Measurements from ENCODE around the gene BCAR3. TPM values are rescaled to one million over a fixed set of nuclear protein-coding genes. Genes with fewer than 3 reads are reported as not detected.

BCAR3 gene
- total RNA-seq, 1 donor from 2014 or later, result 11.7 TPM

- Mint-ChIP-seq H3K9me3 (no peaks in the 10 kb centered on the region), H3K4me3 (no peak overlapping the region), H3K27ac (peak overlapping the region; percentile 78), H3K4me1 (peaks cover 59% of the 10 kb centered on the region), H3K27me3 (ENCODE audit: insufficient read depth, low read depth) (peaks cover 2% of the 10 kb centered on the region), H3K36me3 (peaks cover 3% of the 10 kb centered on the region)
- no peaks in the 10 kb centered on the region for H4K20me1 ChIP-seq (ENCODE audit: low read depth)
- TF ChIP-seq EZH2phosphoT487 (IDR thresholded peaks at IDR 0.05) (no peak), EZH2 (IDR thresholded peaks at IDR 0.05) (no peak), CTCF (IDR thresholded peaks at IDR 0.05) (no peak)
- H3K36me3 ChIP-seq, result no peaks in the 10 kb centered on the region
- no peaks in the 10 kb centered on the region for H3K27me3 ChIP-seq
- H3K4me1 ChIP-seq, result peaks cover 50% of the 10 kb centered on the region
- H2AFZ ChIP-seq (replicated peaks), result no peak overlapping the region
- H3K4me2 ChIP-seq, result peak overlapping the region; percentile 25
- H3K4me3 ChIP-seq, result no peak overlapping the region
- H3K9me3 ChIP-seq (ENCODE audit: low read depth), result no peaks in the 10 kb centered on the region
- DNase-seq (ENCODE audit: low spot score), result no peak
- H3K9ac ChIP-seq, result no peak overlapping the region
- H3F3A ChIP-seq (ENCODE audit: low read depth), result peaks cover 14% of the 10 kb centered on the region
- H3K79me2 ChIP-seq (ENCODE audit: low read depth), result peaks cover 3% of the 10 kb centered on the region
- no peak overlapping the region for H3K27ac ChIP-seq
These were observed 64.5 kb downstream of the BCAR3 start for GRCh38 chr1:93616996-93617669.

GRCh38 chr1:93616221-93616995 lies 65.2 kb downstream of the BCAR3 start:
- H3K9me3 Mint-ChIP-seq, result no peaks in the 10 kb centered on the region
- Histone ChIP-seq H3K27me3 (no peaks in the 10 kb centered on the region), H4K20me1 (ENCODE audit: low read depth) (no peaks in the 10 kb centered on the region), H3K4me3 (no peak overlapping the region), H3K79me2 (ENCODE audit: low read depth) (peaks cover 3% of the 10 kb centered on the region), H3K4me1 (peaks cover 50% of the 10 kb centered on the region), H3K27ac (no peak overlapping the region), H2AFZ (replicated peaks) (no peak overlapping the region), H3F3A (ENCODE audit: low read depth) (peaks cover 14% of the 10 kb centered on the region), H3K36me3 (no peaks in the 10 kb centered on the region), H3K9ac (no peak overlapping the region), H3K4me2 (peak overlapping the region; percentile 25), H3K9me3 (ENCODE audit: low read depth) (no peaks in the 10 kb centered on the region)
- no peak for TF ChIP-seq EZH2phosphoT487 (IDR thresholded peaks at IDR 0.05)
- TF ChIP-seq CTCF (IDR thresholded peaks at IDR 0.05), result no peak
- no peak for TF ChIP-seq EZH2 (IDR thresholded peaks at IDR 0.05)
- peak overlapping the region; percentile 42 for H3K27ac Mint-ChIP-seq
- peak overlapping the region; percentile 31 for H3K4me3 Mint-ChIP-seq
- H3K36me3 Mint-ChIP-seq, result no peaks in the 10 kb centered on the region
- peaks cover 2% of the 10 kb centered on the region for H3K27me3 Mint-ChIP-seq (ENCODE audit: insufficient read depth, low read depth)
- peak; percentile 17 for DNase-seq (ENCODE audit: low spot score)
- H3K4me1 Mint-ChIP-seq, result peaks cover 65% of the 10 kb centered on the region

GRCh38 chr1:93615582-93616150 lies 66.0 kb downstream of the BCAR3 start:
- Histone ChIP-seq H3F3A (ENCODE audit: low read depth) (peaks cover 14% of the 10 kb centered on the region), H3K27ac (no peak overlapping the region), H4K20me1 (ENCODE audit: low read depth) (no peaks in the 10 kb centered on the region), H3K4me1 (peaks cover 50% of the 10 kb centered on the region), H3K9me3 (ENCODE audit: low read depth) (no peaks in the 10 kb centered on the region), H3K36me3 (no peaks in the 10 kb centered on the region), H2AFZ (replicated peaks) (no peak overlapping the region), H3K4me3 (no peak overlapping the region), H3K27me3 (no peaks in the 10 kb centered on the region), H3K4me2 (peak overlapping the region; percentile 25), H3K9ac (no peak overlapping the region), H3K79me2 (ENCODE audit: low read depth) (peaks cover 3% of the 10 kb centered on the region)
- no peak for DNase-seq (ENCODE audit: low spot score)
- peak overlapping the region; percentile 38 for H3K27ac Mint-ChIP-seq
- H3K9me3 Mint-ChIP-seq, result no peaks in the 10 kb centered on the region
- no peak overlapping the region for H3K4me3 Mint-ChIP-seq
- TF ChIP-seq EZH2 (IDR thresholded peaks at IDR 0.05) (no peak), EZH2phosphoT487 (IDR thresholded peaks at IDR 0.05) (no peak), CTCF (IDR thresholded peaks at IDR 0.05) (no peak)
- peaks cover 65% of the 10 kb centered on the region for H3K4me1 Mint-ChIP-seq
- peaks cover 2% of the 10 kb centered on the region for H3K27me3 Mint-ChIP-seq (ENCODE audit: insufficient read depth, low read depth)
- no peaks in the 10 kb centered on the region for H3K36me3 Mint-ChIP-seq
